Caco-2 (cell line): Measurements from ENCODE around the gene PPFIA1. TPM values are rescaled to one million over a fixed set of nuclear protein-coding genes. Genes with fewer than 3 reads are reported as not detected.

Source experiments
- BruUV-seq: library from RNA; stranded (reverse); fragments of 400-500 nt; replicated peaks from 2 replicates; lab custom pipeline; 2021; lab: Mats Ljungman, UMichigan
- CTCF ChIA-PET: fragments of 300-600 bp; sonication (Branson Sonifier 250); formaldehyde crosslinking; loops from one replicate; lab custom pipeline; 2022; ENCODE audit warnings: antibody characterized with exemption; lab: Charles Lee
- POLR2A ChIA-PET: fragments of 300-600 bp; sonication (Branson Sonifier 250); formaldehyde crosslinking; loops from one replicate; lab custom pipeline; 2022; ENCODE audit warnings: antibody characterized with exemption; lab: Charles Lee
- DNase-seq, 2 experiments: peaks; one replicate each; pipeline versions ENCODE4 v3.0.0 to v3.0.0-alpha.2; 2020 to 2022
- H3K27me3 ChIP-seq: replicated peaks from 2 replicates; pipeline ENCODE4 v1.6.0; 2011; ENCODE audit warnings: low read length; ENCODE audit not compliant: control insufficient read depth, insufficient read depth
- H3K36me3 ChIP-seq: 2 replicates; pipeline ENCODE4 v1.5.1; 2011; ENCODE audit warnings: low read length; ENCODE audit not compliant: control insufficient read depth, insufficient read depth
- H3K4me1 ChIP-seq: fragments of 250-450 bp; sonication (Bioruptor Pico); 2 replicates; pipeline ENCODE4 v1.5.1; 2020; ENCODE audit warnings: mild to moderate bottlenecking
- H3K4me3 ChIP-seq: 2 replicates; pipeline ENCODE4 v1.5.1; 2011; ENCODE audit warnings: low read depth, mild to moderate bottlenecking, control low read depth, low read length
- H3K9me3 ChIP-seq: fragments of 250-450 bp; sonication (Bioruptor Pico); 2 replicates; pipeline ENCODE4 v1.5.1; 2020; ENCODE audit warnings: mild to moderate bottlenecking, moderate library complexity
- H3K27ac Mint-ChIP-seq: one replicate; pipeline ENCODE4 v1.8.0; 2022; ENCODE audit warnings: mixed read lengths; ENCODE audit not compliant: unreplicated experiment
- H3K27me3 Mint-ChIP-seq: one replicate; pipeline ENCODE4 v1.8.0; 2022; ENCODE audit warnings: mixed read lengths; ENCODE audit not compliant: insufficient read depth, unreplicated experiment
- H3K36me3 Mint-ChIP-seq: one replicate; pipeline ENCODE4 v1.8.0; 2022; ENCODE audit warnings: mild to moderate bottlenecking, mixed read lengths; ENCODE audit not compliant: insufficient read depth, unreplicated experiment
- H3K4me1 Mint-ChIP-seq: one replicate; pipeline ENCODE4 v1.8.0; 2022; ENCODE audit warnings: low read depth, mixed read lengths; ENCODE audit not compliant: unreplicated experiment
- H3K4me3 Mint-ChIP-seq: one replicate; pipeline ENCODE4 v1.8.0; 2022; ENCODE audit warnings: mild to moderate bottlenecking, moderate library complexity, mixed read lengths; ENCODE audit not compliant: unreplicated experiment
- H3K9me3 Mint-ChIP-seq: one replicate; pipeline ENCODE4 v1.8.0; 2022; ENCODE audit warnings: mixed read lengths; ENCODE audit not compliant: unreplicated experiment
- CTCF ChIP-seq, 2 experiments: fragments of 200-600 bp in 1 of 2; IDR thresholded peaks; 1 replicate in 1 of 2; 2 replicates in 1 of 2; pipeline versions ENCODE4 v1.5.1 to v1.8.0; 2011 to 2022; ENCODE audit warnings: antibody characterized with exemption in 1 of 2, control low read depth in 1 of 2, inconsistent platforms in 1 of 2, low read depth in 1 of 2, low read length in 1 of 2, mild to moderate bottlenecking in 1 of 2, moderate library complexity in 1 of 2; ENCODE audit not compliant: insufficient read depth in 1 of 2, severe bottlenecking in 1 of 2, unreplicated experiment in 1 of 2
- intact Hi-C: fragments of 100-400 bp; cut with micrococcal nuclease; formaldehyde crosslinking; loops from one replicate; pipeline ENCODE4 v1.10.0; 2022; ENCODE audit not compliant: unreplicated experiment
- total RNA-seq: library from RNA; stranded (reverse); gene quantifications from 2 replicates; pipeline ENCODE4 v1.2.3, GENCODE V29; 2022

PPFIA1 gene
- total RNA-seq, 1 experiment from 2014 or later: 148 TPM

- 0 out of 2 replicates have a peak, but pooled peaks cover 4% of the 10 kb centered on the region for H3K9me3 ChIP-seq
- Mint-ChIP-seq H3K4me1 (peaks cover 30% of the 10 kb centered on the region), H3K36me3 (peaks cover 19% of the 10 kb centered on the region), H3K27ac (peak overlapping the region; percentile 97), H3K9me3 (peaks cover 9% of the 10 kb centered on the region), H3K4me3 (no peak overlapping the region), H3K27me3 (no peaks in the 10 kb centered on the region)
- POLR2A ChIA-PET: no interaction called here
- CTCF ChIA-PET: no interaction called here
- H3K27me3 ChIP-seq: no peaks in the 10 kb centered on the region
- no peak overlapping the region for H3K4me3 ChIP-seq
- intact Hi-C loops: loop anchor here (1.0 to 2.0 kb wide), 2 partner anchors 29 to 39 kb away; partner anchors contain the start of genes FADD and PPFIA1
- TF ChIP-seq CTCF (IDR thresholded peaks at IDR 0.05; ENCODE audit: insufficient read depth in 1 of 2, low read depth in 1 of 2, low read length in 1 of 2, severe bottlenecking in 1 of 2, unreplicated experiment in 1 of 2): no peak
- no peaks in the 10 kb centered on the region for H3K36me3 ChIP-seq
- no peak for DNase-seq
- BruUV-seq: no TSS peak
- peaks cover 51% of the 10 kb centered on the region for H3K4me1 ChIP-seq
These were observed 28.8 kb upstream of the PPFIA1 start for GRCh38 chr11:70241709-70242108.

DNA sequence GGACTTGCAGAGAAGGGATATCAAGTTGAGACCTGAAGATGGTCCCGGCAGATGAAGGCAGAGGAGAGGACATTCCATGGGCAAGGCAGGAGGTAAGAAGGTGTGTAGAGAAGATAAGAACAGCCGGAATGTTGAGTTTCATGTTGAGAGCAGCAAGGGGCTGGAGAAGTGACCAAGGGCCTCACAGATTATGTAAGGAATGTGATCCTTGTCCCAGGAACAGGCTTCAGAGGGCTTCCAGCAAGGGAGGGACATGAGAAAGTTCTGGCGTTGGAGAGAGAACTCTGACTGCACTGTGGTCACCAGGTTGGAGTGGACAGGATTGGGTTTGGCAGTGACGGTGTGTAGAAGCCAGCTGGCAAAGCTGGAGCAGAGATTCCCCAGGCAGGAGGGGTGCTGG lies 27.6 kb upstream of the PPFIA1 start:
- Mint-ChIP-seq H3K36me3 (peaks cover 19% of the 10 kb centered on the region), H3K4me3 (peak overlapping the region; percentile 62), H3K4me1 (peaks cover 30% of the 10 kb centered on the region), H3K27ac (peak overlapping the region; percentile 97), H3K9me3 (peaks cover 9% of the 10 kb centered on the region), H3K27me3 (no peaks in the 10 kb centered on the region)
- H3K36me3 ChIP-seq: no peaks in the 10 kb centered on the region
- DNase-seq: peak; percentile 89 to 97
- no peaks in the 10 kb centered on the region for H3K27me3 ChIP-seq
- 0 out of 2 replicates have a peak, but pooled peaks cover 4% of the 10 kb centered on the region for H3K9me3 ChIP-seq
- intact Hi-C loops: loop anchor here (1.0 to 2.0 kb wide), 2 partner anchors 27 to 40 kb away; partner anchors contain the start of genes FADD and PPFIA1
- CTCF ChIA-PET: interaction anchor here (0.6 to 0.7 kb wide), 2 partner anchors 27 to 45 kb away, joined by 4 to 8 read pairs; no protein-coding TSS in a partner anchor
- H3K4me3 ChIP-seq: no peak overlapping the region
- peaks cover 51% of the 10 kb centered on the region for H3K4me1 ChIP-seq
- no TSS peak for BruUV-seq
- POLR2A ChIA-PET: no interaction called here
- no peak for TF ChIP-seq CTCF (IDR thresholded peaks at IDR 0.05; ENCODE audit: insufficient read depth in 1 of 2, low read depth in 1 of 2, low read length in 1 of 2, severe bottlenecking in 1 of 2, unreplicated experiment in 1 of 2)

DNA sequence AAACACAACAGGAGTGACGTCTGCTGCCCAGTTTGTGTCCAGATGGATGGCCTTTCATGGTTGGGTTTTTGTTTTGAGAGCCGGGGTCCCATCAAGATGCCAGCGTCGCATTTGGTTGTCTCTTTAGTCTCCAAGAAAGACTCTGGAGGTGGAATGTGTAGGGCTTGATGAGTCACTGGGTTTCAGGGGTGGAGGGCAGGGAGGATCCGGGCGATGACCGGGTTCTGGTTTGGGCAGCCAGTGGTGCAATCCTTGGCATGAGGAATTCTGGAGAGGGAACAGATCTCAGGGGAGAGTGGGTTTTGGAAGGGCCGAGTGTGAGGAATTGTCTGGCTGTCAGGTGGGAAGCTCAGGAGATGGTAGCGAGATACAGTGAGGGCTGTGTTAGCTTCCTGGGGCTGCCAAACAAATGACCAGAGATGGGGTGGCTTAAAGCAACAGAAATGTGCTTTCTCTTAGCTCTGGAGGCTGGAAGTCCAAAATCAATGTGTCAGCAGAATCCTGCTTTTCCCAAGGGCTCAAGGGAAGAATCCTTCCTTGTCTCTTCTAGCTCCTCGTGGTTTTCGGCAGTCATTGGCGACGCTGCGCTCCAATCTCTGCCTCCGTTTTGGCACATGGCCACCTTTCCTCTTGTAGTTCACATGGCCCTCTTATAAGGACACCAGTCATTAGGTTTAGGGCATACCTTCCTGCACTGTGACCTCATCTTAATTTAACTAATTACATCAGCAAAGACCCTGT lies 26.4 kb upstream of the PPFIA1 start:
- intact Hi-C loops: loop anchor here (2.0 kb wide), 1 partner anchor 41 kb away; the partner anchor contains the start of gene FADD
- ChIA-PET POLR2A (interaction anchor here (0.6 kb wide), 2 partner anchors 24 to 32 kb away, joined by 3 to 4 read pairs; no protein-coding TSS in a partner anchor), CTCF (interaction anchor here (0.6 to 0.7 kb wide), 2 partner anchors 26 to 66 kb away, joined by 3 to 8 read pairs; no protein-coding TSS in a partner anchor)
- H3K9me3 ChIP-seq: 0 out of 2 replicates have a peak, but pooled peaks cover 4% of the 10 kb centered on the region
- H3K27me3 ChIP-seq: no peaks in the 10 kb centered on the region
- peaks cover 51% of the 10 kb centered on the region for H3K4me1 ChIP-seq
- H3K4me1 Mint-ChIP-seq: peaks cover 30% of the 10 kb centered on the region
- DNase-seq: no peak
- no peaks in the 10 kb centered on the region for H3K36me3 ChIP-seq
- no peak overlapping the region for H3K4me3 Mint-ChIP-seq
- BruUV-seq: no TSS peak
- TF ChIP-seq CTCF (IDR thresholded peaks at IDR 0.05; ENCODE audit: insufficient read depth in 1 of 2, low read depth in 1 of 2, low read length in 1 of 2, severe bottlenecking in 1 of 2, unreplicated experiment in 1 of 2): no peak
- H3K27ac Mint-ChIP-seq: peak overlapping the region; percentile 97
- no peaks in the 10 kb centered on the region for H3K27me3 Mint-ChIP-seq
- peaks cover 19% of the 10 kb centered on the region for H3K36me3 Mint-ChIP-seq
- H3K4me3 ChIP-seq: no peak overlapping the region
- H3K9me3 Mint-ChIP-seq: peaks cover 9% of the 10 kb centered on the region
